DOHH2 (cell line): Measurements from ENCODE around the gene LARGE1.

Experiments used
- EZH2phosphoT487 ChIP-seq: fragments of 200-600 bp; sonication (generic); IDR thresholded peaks from 2 replicates; pipeline ENCODE4 v1.6.1; 2017; ENCODE audit warnings: borderline replicate concordance, mild to moderate bottlenecking, antibody characterized with exemption, low read length, moderate library complexity, mixed read lengths
- TF ChIP-seq, protein P1 (sequence below): fragments of 200-600 bp; sonication (generic); IDR thresholded peaks from one replicate; pipeline ENCODE4 v1.5.1; 2014; ENCODE audit warnings: antibody characterized with exemption, mild to moderate bottlenecking, low read depth, low read length; ENCODE audit not compliant: poor library complexity, severe bottlenecking

DNA sequence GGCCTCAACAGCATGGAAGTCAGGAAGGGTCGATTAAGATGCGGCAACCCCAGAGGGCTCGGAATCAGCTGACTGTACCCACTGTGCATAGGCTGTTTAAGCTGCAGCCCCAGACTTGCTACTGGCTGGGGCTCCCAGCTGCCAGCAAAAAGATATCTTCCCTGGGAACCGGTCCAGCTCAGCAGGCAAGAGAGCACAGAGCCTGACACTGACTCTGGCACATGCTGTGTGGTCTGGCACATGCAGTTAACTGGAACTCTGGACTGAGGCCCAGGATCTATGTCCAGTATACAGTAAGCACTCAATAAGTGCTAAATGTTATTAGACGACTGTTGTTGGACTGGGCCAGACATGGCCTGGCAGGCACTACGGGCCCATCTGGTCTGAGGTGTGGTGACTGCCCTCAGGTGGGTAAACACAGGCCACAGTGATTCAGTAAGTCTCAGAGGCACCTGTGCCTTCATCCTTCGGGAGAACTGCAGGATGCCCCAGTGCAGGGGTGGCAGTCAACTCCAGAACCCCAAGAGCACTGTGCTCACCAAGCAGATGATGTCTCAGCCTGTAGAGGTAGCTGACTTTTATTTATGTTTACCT, 87.6 kb downstream of the LARGE1 start:
- TF ChIP-seq EZH2phosphoT487, result no peak
- TF ChIP-seq, protein P1, sequence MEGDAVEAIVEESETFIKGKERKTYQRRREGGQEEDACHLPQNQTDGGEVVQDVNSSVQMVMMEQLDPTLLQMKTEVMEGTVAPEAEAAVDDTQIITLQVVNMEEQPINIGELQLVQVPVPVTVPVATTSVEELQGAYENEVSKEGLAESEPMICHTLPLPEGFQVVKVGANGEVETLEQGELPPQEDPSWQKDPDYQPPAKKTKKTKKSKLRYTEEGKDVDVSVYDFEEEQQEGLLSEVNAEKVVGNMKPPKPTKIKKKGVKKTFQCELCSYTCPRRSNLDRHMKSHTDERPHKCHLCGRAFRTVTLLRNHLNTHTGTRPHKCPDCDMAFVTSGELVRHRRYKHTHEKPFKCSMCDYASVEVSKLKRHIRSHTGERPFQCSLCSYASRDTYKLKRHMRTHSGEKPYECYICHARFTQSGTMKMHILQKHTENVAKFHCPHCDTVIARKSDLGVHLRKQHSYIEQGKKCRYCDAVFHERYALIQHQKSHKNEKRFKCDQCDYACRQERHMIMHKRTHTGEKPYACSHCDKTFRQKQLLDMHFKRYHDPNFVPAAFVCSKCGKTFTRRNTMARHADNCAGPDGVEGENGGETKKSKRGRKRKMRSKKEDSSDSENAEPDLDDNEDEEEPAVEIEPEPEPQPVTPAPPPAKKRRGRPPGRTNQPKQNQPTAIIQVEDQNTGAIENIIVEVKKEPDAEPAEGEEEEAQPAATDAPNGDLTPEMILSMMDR, result no peak
